CD4-positive, alpha-beta T cell treated with Interleukin-15 for 4 hours (primary cell): Measurements from ENCODE around the gene CPLANE2.
A peak's percentile ranks its signal among the peaks of the same experiment; 100 is the strongest.
"Not testable (repeated sequence)": the region's sequence is repeated elsewhere in the genome, so short reads cannot be mapped to it uniquely, and the experiment has no call there.

Experiments
- DNase-seq: peaks from one replicate; pipeline ENCODE4 v3.0.0-alpha.2; 2020; ENCODE audit warnings: low spot score

Gene CPLANE2

DNA sequence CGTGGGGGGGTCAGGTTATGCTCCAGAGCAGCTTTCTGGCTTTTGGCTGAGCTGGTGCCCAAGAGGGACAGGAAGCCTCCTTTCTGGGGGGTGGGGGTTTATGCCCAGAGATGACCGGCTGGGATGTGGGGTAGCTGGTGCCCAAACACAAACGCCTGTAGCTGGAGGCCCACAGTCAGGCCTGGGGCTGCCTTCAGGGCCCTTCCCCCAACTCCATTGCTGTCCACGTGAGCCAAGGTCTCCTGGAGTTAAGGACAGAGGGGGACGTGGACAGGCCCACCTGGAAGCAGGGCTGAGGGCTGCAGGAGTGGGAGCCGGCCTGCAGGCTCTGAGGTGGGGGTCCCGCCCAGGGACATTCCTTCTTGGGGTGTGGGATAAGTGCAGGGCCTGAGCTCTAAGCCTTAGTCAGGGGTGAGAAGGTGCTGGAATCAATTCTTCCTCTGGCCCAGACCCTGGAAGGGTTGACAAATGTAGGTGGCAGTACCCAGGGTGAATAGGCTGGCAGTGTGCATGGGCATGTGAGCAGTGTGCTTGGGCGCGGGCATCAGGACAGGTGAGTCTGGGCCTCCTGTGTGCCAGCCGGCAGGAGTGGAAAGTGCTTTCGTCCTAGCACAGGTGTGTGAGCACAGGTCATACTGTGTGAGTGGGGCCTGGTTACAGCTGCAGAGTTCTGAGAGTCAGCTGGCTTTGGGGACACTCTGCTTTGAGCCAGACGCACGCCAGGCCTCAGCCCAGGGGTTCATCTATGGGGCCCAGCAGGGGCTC, 6.8 kb downstream of the CPLANE2 start:
- DNase-seq: no peak

DNA sequence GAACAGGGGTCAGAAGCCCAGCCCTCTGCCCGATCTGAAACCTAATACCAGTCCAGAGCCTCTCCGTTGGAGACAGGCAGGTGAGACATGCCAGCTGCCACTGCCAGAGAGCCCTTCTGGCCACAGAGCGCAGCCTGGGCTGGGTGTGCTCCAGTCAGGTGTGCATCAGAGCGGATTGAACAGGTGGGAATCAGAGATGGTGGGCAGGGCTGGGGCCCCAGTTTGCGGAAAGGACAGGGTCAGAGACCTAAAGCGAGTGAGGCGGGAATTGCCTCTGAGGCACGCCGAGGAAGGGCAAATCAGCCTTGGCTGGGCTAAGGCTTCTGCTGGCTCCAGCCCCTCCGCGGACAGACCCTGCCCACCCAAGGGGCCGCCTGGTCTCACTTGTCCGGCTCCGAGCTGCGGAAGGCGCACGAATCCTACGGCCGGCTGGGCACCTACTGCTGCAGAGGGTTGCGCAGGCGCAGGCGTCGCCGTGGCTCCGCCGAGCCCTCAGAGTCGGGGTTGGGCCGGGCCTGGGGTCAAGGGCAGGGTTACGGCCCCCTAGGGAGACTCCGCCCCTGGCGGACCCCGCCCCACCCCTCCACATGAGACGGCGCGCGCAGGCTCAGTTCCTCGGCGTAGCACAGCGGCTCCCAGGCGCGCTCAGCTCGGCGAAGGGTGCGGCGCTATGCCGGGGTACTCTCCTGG, 10.3 kb downstream of the CPLANE2 start:
- no peak for DNase-seq

DNA sequence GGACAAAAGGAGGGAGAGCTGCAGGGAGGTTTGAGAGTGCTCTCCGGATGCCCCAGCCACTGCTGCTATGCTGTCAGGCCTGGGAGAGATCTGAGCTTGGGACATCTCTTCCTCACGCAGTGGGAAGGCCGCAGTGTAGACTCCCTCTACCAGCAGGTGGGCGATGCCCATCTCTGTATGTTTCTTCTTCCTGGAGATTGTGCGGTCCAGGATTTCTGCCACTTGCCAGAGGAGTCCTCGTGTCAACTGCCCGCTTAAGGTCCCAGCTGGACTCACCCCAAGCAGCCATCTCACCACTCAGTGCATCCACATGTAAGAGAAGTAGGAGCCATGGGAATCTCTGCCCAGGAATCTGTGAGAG, 10.9 kb downstream of the CPLANE2 start:
- no peak for DNase-seq

DNA sequence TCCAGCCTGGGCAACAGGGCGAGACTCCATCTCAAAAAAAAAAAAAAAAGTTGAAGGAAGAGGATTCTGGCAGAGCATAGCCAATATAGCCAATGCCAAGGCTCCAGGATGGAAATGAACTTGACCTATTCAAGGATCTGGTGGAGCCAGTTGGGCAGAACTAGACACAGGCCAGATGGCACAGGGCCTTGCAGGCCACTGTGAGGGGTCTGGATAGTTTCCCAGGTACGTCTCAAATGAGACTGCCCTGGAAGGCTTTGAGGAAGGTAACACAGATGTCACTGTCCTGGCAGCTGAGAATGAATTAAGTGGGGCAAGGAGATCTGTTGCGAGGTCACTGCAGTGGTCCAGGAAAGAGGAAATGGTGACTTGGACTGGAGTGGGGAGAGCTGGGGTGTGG, 12.5 kb downstream of the CPLANE2 start:
- DNase-seq: no peak

DNA sequence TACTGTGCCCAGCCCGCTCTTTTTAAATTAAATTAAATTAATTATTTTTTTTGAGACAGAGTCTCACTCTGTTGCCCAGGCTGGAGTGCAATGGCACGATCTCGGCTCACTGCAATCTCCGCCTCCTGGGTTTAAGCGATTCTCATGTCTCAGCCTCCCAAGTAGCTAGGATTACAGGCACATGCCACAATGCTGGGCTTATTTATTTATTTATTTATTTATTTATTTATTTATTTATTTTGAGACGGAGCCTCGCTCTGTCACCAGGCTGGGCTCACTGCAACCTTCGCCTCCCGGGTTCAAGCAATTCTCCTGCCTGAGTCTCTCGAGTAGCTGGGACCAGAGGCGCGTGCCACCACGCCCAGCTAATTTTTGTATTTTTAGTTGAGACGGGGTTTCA, 14.3 kb downstream of the CPLANE2 start:
- DNase-seq: not testable (repeated sequence)

DNA sequence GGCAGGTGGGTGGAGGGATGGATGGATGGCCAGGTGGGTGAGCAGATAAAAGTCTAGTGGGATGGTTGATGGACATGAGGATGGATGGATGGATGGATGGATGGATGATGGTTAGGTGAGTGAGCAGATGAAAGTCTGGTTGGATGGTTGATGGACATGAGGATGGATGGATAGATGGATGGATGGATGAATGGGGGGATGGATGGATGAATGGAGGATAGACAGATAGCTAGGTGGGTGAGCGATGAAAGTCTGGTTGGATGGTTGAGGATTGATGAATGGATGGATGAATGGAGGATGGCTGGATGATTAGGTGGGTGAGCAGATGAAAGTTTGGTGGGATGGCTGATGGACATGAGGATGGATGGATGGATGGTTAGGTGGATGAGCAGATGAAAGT, 15.5 kb downstream of the CPLANE2 start:
- DNase-seq: no peak

DNA sequence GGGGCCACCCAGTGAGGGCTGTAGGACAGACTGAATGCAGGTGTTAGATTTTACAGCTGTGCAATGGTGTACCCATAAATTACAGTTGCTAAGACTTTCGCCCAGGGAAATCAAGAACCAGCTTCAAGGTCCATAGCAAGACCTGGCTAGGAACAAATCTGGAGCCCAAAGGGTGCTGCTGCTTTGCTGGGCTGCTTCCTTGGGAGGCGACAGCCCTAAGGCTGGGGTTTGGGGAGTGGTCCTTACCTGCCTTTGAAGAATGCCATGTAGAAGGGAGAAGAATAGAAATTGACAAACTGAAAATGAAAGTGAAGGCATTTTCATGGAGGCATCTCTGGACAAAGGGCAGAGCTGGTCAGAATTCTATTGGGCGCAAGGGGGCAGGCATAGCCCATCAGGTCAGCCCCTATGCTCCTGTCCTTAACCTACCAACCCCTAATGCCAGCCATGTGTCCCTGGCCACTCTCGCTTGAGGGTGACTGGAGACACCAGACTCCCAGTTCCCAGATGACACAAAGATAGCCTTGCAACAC, 16.9 kb downstream of the CPLANE2 start:
- no peak for DNase-seq

DNA sequence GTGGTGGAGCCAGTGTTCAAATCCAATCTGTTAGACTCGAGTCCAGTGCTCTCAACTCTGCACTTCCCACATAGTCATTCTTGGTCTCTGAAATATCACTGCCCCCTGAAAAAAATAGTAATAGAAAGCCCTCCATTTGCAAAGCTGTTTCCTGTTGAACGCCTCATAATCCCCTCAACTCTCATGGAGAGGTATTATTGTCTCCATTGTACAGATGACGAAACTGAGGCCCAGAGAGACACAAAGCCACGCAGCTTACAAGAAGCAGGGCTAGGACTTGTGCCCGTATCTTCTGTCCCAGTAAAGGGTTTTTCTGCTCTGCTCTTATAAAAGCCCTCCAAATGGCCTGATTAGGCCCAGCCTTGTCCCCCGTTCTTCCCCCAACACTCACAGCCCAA, 18.3 kb downstream of the CPLANE2 start:
- DNase-seq: no peak

DNA sequence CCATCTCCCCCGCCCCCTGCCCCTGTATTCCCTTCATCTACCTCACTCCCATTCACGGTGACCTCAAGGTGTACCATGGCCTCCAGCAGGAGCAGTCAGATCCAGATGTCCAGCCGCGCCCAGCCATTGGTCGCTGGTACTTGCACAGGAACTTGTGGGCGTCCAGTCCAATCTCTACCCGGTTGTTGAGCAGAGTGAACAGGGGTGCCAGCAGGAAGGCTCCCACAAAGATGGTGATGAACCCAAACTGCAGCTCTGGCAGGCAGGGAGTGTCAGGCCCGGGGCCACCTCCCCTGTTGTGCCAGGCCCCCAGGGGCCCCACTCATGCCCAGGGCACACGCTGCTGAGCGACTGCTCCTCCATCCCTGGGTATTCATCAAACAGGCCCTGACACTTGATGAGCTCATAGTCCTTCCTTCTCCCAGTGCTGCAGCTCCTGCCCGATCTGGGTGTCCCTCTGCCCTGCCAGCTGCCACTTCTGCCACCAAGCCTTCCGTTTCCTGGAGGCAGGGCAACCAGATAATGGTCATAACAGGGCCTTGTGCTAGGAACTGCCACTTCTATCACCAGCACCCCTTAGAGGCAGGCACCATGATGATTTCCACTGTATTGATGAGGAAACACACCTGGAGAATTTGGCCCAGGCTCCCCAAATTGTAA, 18.8 kb downstream of the CPLANE2 start:
- DNase-seq: no peak

DNA sequence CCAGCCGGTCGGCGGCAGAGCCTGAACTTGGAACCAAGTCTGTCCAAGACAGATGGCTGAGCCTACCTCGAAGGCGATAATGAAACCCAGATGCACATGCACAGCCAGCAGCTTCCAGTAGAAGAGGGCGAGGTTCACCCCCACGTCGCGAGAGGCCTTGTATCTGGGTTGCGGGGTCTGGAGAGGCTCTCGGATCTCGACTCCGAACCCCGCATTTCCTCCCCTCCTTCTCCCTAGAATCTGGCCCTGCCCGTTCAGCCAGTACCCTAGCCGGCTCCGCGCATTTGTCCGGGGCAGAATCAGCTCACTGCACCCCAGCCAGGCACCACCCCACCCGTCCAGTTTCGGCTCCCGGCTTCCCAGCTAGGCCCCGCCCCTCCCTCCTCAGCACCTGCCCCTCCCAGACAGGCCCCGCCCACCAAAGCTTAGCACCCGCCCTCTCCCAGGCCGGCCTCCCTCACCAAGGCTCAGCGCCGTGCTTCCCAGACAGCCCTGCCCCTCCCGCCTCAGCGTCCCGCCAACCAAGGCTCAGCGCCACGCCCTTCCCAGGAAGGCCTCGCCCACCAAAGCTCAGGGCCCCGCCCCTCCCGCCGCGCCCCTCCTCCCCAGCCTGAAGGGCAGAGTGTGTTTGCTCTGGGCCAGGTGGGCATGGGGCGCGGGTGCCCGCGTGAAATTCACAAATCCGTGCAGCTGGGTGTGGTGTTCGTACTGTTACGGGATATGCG, 19.8 kb downstream of the CPLANE2 start:
- peak; percentile 96 for DNase-seq

DNA sequence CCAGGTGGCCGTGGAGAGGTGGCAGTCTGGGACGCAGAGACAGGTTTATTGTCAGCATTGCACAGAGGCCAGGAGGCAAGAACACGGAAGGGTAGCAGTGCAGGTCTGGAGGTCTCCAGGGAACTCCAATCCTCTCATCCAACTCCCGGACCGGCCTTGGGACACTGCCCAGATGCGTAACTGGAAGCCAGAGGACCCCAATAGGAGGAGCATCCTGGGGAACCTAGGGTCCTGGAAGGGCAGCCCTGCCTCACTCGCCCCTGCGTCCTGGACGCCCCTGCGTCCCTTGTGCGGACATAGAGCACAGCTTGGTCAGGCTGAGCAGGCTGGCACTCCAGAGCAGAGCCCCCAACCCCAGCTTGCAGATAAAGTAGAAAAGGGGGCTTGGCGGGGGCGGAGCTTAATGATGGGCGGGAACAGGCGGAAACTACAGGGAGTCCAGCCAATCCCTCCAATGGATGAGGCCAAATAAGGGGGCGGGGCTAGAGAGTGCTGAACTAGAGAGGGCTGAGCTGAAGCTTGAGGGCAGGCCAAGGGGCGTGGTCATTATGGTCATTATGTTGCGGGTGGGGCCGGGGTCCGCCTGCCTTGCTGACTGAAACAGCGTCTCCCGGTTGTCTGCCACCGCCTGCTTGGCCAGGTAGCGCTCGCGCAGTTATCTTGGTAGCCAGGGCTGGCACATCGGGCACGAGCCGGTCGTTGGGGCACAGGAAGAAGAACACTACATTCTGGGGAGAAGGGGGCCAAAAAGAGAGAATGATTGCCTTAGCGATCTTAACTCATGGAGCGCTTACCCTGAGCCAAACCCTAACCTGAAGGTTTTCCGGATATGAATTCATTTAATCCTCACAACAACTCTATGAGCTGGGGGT, 20.9 kb downstream of the CPLANE2 start:
- DNase-seq: peak; percentile 55

DNA sequence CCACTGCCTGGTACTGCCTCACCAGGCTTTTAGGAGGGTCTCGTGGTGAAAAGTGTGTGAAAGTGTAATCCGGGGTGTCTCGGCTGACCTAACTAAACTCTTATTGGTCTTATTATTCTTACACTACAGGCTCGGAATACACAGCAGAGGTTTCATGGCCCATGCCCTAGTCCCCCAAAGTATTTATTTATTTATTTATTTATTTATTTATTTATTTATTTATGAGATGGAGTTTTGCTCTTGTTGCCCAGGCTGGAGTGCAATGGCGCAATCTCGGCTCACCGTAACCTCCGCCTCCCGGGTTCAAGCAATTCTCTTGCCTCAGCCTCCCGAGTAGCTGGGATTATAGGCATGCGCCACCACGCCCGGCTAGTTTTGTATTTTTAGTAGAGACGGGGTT, 21.7 kb downstream of the CPLANE2 start:
- not testable (repeated sequence) for DNase-seq

DNA sequence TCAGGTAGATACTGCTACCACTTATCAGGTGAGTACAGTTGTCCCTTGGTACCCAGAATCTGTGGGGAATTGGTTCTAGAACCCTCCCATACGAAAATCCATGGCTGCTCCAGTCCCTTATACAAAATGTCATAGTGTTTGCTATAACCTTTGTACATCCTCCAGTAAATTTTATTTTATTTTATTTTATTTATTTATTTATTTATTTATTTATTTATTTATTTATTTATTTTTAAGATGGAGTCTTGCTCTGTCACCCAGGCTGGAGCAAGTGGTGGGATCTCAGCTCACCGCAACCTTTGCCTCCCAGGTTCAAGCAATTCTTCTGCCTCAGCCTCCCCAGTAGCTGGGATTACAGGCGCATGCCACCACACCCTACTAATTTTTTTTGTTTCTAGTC, 23.4 kb downstream of the CPLANE2 start:
- not testable (repeated sequence) for DNase-seq

DNA sequence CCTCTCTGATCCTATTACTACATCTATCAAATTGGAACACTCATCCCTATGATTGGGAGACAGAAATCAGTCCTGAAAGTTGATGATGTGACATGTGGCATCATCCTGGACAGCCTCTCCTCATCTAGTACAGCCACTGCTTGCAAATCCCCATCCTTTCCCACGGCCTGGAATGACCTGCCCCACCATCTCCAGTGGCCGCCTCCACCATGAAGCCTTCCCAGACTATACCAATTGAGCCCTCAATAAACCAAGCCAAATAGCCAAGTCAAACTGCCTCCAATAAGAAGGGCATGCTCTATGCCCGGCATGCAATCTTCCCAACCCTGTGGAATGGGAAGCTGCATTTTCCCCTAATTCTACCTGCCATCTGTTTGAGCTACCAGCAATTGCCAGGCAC, 24.0 kb downstream of the CPLANE2 start:
- no peak for DNase-seq

DNA sequence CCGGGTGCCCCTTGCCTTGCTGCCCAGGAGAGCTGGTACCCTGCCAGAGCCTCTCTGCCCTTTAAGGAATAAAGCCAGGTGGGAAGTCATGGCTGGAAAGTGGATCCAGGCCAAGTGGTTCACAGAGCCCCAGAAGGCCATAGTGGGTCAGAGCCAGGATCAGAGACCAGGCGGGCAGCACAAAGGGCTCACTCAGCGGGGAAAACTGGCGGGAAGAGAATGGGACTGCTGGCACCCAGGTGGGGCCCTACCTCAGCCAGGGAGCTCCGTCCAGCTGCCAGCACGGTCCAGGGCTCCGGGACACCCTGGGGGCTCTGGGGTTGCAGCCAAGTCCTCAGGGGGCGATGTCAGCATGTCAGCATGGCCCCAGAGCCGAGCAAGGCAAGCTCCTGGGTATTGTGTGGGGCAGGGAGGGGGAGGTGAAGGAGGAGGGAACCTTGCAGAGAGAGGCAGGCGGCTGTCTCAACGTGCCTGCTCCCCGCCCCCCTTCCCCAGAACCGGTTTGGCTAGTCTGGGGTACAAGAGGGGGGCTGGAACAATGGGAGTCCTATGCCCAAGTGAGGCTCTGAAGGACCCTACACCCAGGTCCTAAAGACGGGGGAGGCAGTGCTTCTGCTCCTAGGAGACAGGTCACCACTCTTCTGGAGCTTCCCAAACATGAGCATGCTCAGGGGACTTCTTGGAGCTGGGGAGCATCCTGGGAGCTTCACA, 24.6 kb downstream of the CPLANE2 start, which contains the start of gene ARHGEF19:
Gene ARHGEF19, minus strand, starts transcription at position 402 of the 711 bp plus-strand sequence. CDS start 3,598 bp downstream, outside the sequence.
- DNase-seq: no peak

DNA sequence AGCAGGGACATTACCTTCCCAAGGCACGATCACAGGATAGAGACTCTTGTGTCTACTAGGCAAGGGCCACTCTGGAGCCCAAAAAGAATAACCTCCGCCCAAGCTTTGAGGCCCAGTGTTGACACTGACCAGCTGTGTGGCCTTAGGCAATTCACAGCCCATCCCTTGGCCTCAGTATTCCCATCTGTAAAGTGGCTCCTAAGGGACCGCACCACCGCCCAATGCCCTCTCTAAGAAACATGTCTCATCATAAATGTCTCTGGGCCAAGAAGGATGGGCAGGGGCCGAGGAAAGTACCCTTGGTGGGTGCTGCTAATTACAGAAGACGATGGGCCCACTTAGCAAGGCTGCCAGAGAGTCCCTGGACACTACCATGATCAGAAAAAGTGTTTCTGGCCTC, 25.2 kb downstream of the CPLANE2 start:
- no peak for DNase-seq

DNA sequence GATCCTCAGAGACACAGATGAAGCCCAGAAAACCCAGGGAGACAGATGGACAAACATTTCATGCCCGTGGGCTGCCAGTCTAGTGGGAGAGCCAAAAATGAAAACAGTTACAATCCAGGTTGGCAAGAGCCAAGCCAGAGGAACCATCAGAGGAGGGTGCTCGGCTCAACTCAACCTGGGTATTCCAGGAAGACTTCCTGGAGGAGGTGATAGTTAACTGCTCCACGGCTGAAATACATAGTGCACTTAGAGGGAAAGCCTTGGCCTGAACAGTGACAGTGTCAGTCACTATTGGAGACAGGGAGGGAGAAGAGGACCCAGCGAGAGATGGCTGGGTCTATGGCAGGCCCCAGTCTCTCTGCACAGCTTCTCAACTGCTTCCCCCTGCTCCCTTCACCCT, 26.4 kb downstream of the CPLANE2 start:
- DNase-seq: no peak

DNA sequence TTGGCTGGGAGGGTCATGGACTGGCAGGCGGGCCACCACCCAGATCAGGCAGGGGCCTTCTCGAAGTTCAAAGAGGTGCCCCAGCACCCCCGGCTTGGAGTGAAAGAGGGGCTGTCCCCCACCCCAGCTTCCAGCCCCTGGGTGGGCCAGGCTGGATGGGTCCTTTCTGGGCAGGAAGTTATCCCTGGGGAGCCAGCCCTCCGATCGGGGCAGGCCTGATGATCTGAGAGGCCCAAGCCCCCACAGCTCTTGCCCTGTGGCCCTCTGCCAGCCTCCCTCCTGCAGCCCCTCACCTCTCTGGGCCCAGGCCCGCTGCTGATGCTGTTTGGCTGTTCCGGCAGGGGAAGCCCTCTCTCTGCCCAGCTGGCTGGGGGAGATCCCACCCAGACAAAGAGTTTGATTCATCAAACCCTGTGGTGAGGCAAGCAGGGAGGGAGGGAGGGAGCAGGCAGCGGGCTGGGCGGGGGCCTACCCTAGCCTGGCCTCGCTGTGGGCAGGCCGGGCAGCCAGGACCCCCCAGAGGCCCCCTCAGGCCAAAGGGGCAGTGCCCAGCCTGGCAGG, 27.1 kb downstream of the CPLANE2 start:
- DNase-seq: no peak

DNA sequence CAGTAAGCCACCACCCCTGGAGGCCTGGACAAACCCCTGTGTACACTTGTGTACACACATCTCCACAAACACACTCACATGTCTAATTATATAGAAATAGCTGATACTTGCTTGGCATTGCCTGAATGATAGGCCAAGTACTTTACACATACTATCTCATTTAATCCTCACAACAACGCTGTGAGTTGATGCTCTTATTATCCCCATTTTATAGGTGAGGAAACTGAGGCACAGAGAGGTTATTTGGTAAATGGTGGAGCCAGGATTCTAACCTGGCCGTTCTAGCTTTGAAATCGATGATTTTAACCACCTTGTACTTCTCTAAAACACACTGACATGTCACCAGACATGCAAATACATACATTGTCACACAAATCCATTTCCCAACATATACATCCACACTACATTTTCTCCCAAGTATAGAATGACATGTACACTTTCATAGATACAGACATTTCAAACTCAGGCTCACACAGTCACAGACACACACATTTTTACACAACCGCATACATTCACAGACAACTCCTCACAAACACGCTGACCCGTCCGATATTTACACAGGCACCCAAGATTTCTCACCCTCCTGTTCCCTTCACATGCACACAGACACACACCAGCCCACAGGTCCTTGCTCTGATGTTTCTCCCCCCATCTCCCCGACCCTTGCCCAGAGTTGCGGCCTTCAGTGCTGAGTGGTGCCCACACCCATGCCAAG, 27.7 kb downstream of the CPLANE2 start:
- no peak for DNase-seq
